Natural killer cell (primary cell): ENCODE data around the gene PLAGL2. TPM values are rescaled to one million over a fixed set of nuclear protein-coding genes. Genes with fewer than 3 reads are reported as not detected.

Experiments used
- ATAC-seq, 3 donors: fragments of 150-1000 bp in 2 of 3; fragments of 200-7000 bp in 1 of 3; cut with Tn5 transposase; 1 replicate in 1 of 3; 2 replicates in 2 of 3; pipeline ENCODE4 v1.10.0; 2021; ENCODE audit warnings: mild to moderate bottlenecking in 2 of 3, moderate library complexity in 2 of 3
- DNase-seq, 2 donors: peaks; one replicate each; pipeline versions ENCODE4 v3.0.0 to v3.0.0-alpha.2; 2013 to 2021; ENCODE audit warnings: mixed read lengths in 1 of 2
- H3K27ac ChIP-seq: one replicate; pipeline ENCODE4 v1.5.1; 2013; ENCODE audit warnings: mild to moderate bottlenecking, low read length
- H3K27me3 ChIP-seq: one replicate; pipeline ENCODE4 v1.6.1; 2013; ENCODE audit warnings: low read length; ENCODE audit not compliant: control insufficient read depth, insufficient read depth
- H3K36me3 ChIP-seq: one replicate; pipeline ENCODE4 v1.6.1; 2013; ENCODE audit warnings: low read length; ENCODE audit not compliant: control insufficient read depth, insufficient read depth
- H3K4me1 ChIP-seq: one replicate; pipeline ENCODE4 v1.6.1; 2013; ENCODE audit warnings: low read length; ENCODE audit not compliant: control insufficient read depth, insufficient read depth
- H3K4me3 ChIP-seq: one replicate; pipeline ENCODE4 v1.5.1; 2013; ENCODE audit warnings: low read length
- H3K9me3 ChIP-seq: one replicate; pipeline ENCODE4 v1.6.1; 2013; ENCODE audit warnings: low read length; ENCODE audit not compliant: control insufficient read depth, insufficient read depth
- H3K27ac Mint-ChIP-seq, 2 donors: one replicate each; pipeline ENCODE4 v1.8.0; 2022; ENCODE audit warnings: mild to moderate bottlenecking in 2 of 2, mixed read lengths in 2 of 2, moderate library complexity in 1 of 2
- H3K27me3 Mint-ChIP-seq, 2 donors: one replicate each; pipeline ENCODE4 v1.8.0; 2022; ENCODE audit warnings: low read depth in 2 of 2, mixed read lengths in 2 of 2
- H3K36me3 Mint-ChIP-seq: one replicate; pipeline ENCODE4 v1.8.0; 2022; ENCODE audit warnings: mixed read lengths
- H3K4me1 Mint-ChIP-seq, 2 donors: one replicate each; pipeline ENCODE4 v1.8.0; 2022; ENCODE audit warnings: mixed read lengths in 2 of 2
- H3K4me3 Mint-ChIP-seq: one replicate; pipeline ENCODE4 v1.8.0; 2022; ENCODE audit warnings: mild to moderate bottlenecking, moderate library complexity, mixed read lengths
- H3K9me3 Mint-ChIP-seq, 2 donors: one replicate each; pipeline ENCODE4 v1.8.0; 2022; ENCODE audit warnings: mixed read lengths in 2 of 2
- CTCF ChIP-seq: fragments of 200-600 bp; IDR thresholded peaks from one replicate; pipeline ENCODE4 v1.8.0; 2022; ENCODE audit warnings: antibody characterized with exemption
- WGBS: methylation state at CpG from one replicate; pipeline ENCODE4 v1.1.7; 2013; ENCODE audit warnings: missing lambda C conversion rate; ENCODE audit not compliant: insufficient coverage; 5-methylcytosine and 5-hydroxymethylcytosine counted together
- intact Hi-C: fragments of 100-400 bp; cut with micrococcal nuclease; formaldehyde crosslinking; loops from one replicate; pipeline ENCODE4 v1.14.2; 2022
- total RNA-seq, 4 donors: library from RNA; stranded (reverse); fragments of 120-200 nt in 1 of 4; gene quantifications; one replicate each; pipeline versions ENCODE4 v1.2.3 to v1.2.4, GENCODE V29; 2013 to 2022

PLAGL2 gene
- total RNA-seq, 3 donors from 2014 or later (not counting 1 experiment from before 2014, with no cell fraction given) = 13.5 to 16.6 (median 15.1) TPM

DNA sequence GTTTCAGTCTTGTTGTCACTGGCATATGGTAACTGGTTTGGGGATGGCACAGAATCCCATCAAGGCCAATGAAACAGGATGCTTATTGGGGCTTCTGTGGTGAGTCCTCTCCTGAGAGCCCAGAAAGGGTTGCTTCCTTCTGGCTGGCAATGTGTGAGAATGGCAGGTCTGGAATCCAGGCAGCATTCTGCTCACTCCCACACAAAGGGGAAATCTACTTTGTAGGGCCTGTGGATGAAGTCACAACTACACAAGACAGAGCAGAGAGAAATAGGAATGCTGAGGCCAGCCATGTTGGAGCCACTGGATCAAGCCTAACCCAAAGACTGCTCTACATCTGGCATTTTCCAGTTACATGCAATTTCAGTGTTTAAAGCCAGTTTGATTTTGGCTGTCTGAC is 15.7 kb downstream of the PLAGL2 start:
- no peaks in the 10 kb centered on the region for H3K9me3 Mint-ChIP-seq
- no peak overlapping the region for H3K27ac Mint-ChIP-seq
- no peak overlapping the region for H3K4me3 Mint-ChIP-seq
- no peak for TF ChIP-seq CTCF
- ATAC-seq (no peak), DNase-seq (no peak)
- H3K27me3 Mint-ChIP-seq = no peaks in the 10 kb centered on the region
- peaks cover 10 to 39% of the 10 kb centered on the region in 2 donors for H3K4me1 Mint-ChIP-seq
- Histone ChIP-seq H3K4me3 (no peak overlapping the region), H3K36me3 (peaks cover 22% of the 10 kb centered on the region), H3K27ac (no peak overlapping the region), H3K27me3 (no peaks in the 10 kb centered on the region), H3K9me3 (no peaks in the 10 kb centered on the region), H3K4me1 (peaks cover 18% of the 10 kb centered on the region)
- peaks cover 8% of the 10 kb centered on the region for H3K36me3 Mint-ChIP-seq
- intact Hi-C loops = no loop called here

GRCh38 chr20:32191422-32191821 is 16.1 kb downstream of the PLAGL2 start:
- no peaks in the 10 kb centered on the region for H3K27me3 Mint-ChIP-seq
- no peak overlapping the region for H3K27ac Mint-ChIP-seq
- no peak overlapping the region for H3K4me3 ChIP-seq
- peaks cover 8% of the 10 kb centered on the region for H3K36me3 Mint-ChIP-seq
- H3K36me3 ChIP-seq = peaks cover 21% of the 10 kb centered on the region
- H3K4me3 Mint-ChIP-seq = peak overlapping the region; percentile 86
- TF ChIP-seq CTCF = no peak
- intact Hi-C loops = no loop called here
- H3K4me1 Mint-ChIP-seq = peaks cover 10 to 39% of the 10 kb centered on the region in 2 donors
- H3K9me3 Mint-ChIP-seq = no peaks in the 10 kb centered on the region
- ATAC-seq = no peak
- peaks cover 18% of the 10 kb centered on the region for H3K4me1 ChIP-seq
- no peak overlapping the region for H3K27ac ChIP-seq
- no peaks in the 10 kb centered on the region for H3K27me3 ChIP-seq
- whole genome bisulfite sequencing = 84% methylated on average over 3 of the region's 3 CpGs
- no peaks in the 10 kb centered on the region for H3K9me3 ChIP-seq
- DNase-seq = no peak

- H3K27ac Mint-ChIP-seq = peak overlapping the region; percentile 68 to 71
- DNase-seq = no peak
- peaks cover 10 to 39% of the 10 kb centered on the region in 2 donors for H3K4me1 Mint-ChIP-seq
- peak overlapping the region; percentile 86 for H3K4me3 Mint-ChIP-seq
- peaks cover 18% of the 10 kb centered on the region for H3K4me1 ChIP-seq
- intact Hi-C loops = no loop called here
- 48% methylated on average over 14 of the region's 14 CpGs for WGBS
- H3K36me3 Mint-ChIP-seq = peaks cover 5% of the 10 kb centered on the region
- TF ChIP-seq CTCF = no peak
- no peaks in the 10 kb centered on the region for H3K27me3 ChIP-seq
- peaks cover 15% of the 10 kb centered on the region for H3K36me3 ChIP-seq
- H3K27me3 Mint-ChIP-seq = no peaks in the 10 kb centered on the region
- H3K27ac ChIP-seq = no peak overlapping the region
- ATAC-seq = no peak
- H3K9me3 Mint-ChIP-seq = no peaks in the 10 kb centered on the region
- H3K9me3 ChIP-seq = no peaks in the 10 kb centered on the region
- peak overlapping the region; percentile 36 for H3K4me3 ChIP-seq
These were observed 16.7 kb downstream of the PLAGL2 start for GRCh38 chr20:32190616-32191415.
